Measurements from ENCODE around the gene TMEM52B. TPM values are rescaled to one million over a fixed set of nuclear protein-coding genes. Genes with fewer than 3 reads are reported as not detected.

TMEM52B gene
- total and polyA plus RNA-seq, 2 of the 13 experiments (the other 11 are each of a cell fraction or from before 2014, with no cell fraction given), result not detected

- no peak for TF ChIP-seq ZNF704 (CRISPR knock-in tag; IDR thresholded peaks at IDR 0.05; ENCODE audit: borderline replicate concordance)
- TF ChIP-seq ETV5 (CRISPR knock-in tag; IDR thresholded peaks at IDR 0.05; ENCODE audit: borderline replicate concordance), result peak; percentile 14; the same call in 1 of the 2 replicates
- TF ChIP-seq NCOR1 (IDR thresholded peaks at IDR 0.05; ENCODE audit: borderline replicate concordance, low read length), result no peak
- TF ChIP-seq JUNB (CRISPR knock-in tag; IDR thresholded peaks at IDR 0.05; ENCODE audit: borderline replicate concordance), result no peak
- peak; percentile 44; the same call in 1 of the 2 replicates for TF ChIP-seq ZNF724P (CRISPR knock-in tag; IDR thresholded peaks at IDR 0.05; ENCODE audit: borderline replicate concordance)
- TF ChIP-seq HOXA5 (CRISPR knock-in tag; IDR thresholded peaks at IDR 0.05), result 0 out of 2 replicates have a peak, but pooled peaks have one; percentile 25
- TF ChIP-seq TEF (CRISPR knock-in tag; IDR thresholded peaks at IDR 0.05), result no peak
- no peak; the same call in 1 of the 2 replicates for TF ChIP-seq ZBTB7B (CRISPR knock-in tag; IDR thresholded peaks at IDR 0.05)
- no peak for TF ChIP-seq EZH2 (conservative IDR thresholded peaks at IDR 0.05; ENCODE audit: low read depth, low read length)
- peak; percentile 48; the same call in 1 of the 2 replicates for TF ChIP-seq NFYC (CRISPR knock-in tag; IDR thresholded peaks at IDR 0.05)
- TF ChIP-seq MLXIP (CRISPR knock-in tag; IDR thresholded peaks at IDR 0.05; ENCODE audit: borderline replicate concordance), result no peak
- TF ChIP-seq ZSCAN9 (CRISPR knock-in tag; IDR thresholded peaks at IDR 0.05; ENCODE audit: borderline replicate concordance), result peak; percentile 34; the same call in 1 of the 2 replicates
- TF ChIP-seq ZNF768 (CRISPR knock-in tag; IDR thresholded peaks at IDR 0.05), result no peak
- 0 out of 2 replicates have a peak, but pooled peaks have one; percentile 28 for TF ChIP-seq ZNF614 (CRISPR knock-in tag; IDR thresholded peaks at IDR 0.05; ENCODE audit: borderline replicate concordance)
- no peak for TF ChIP-seq ZKSCAN1 (IDR thresholded peaks at IDR 0.05; ENCODE audit: low read length)
- TF ChIP-seq ZNF576 (CRISPR knock-in tag; IDR thresholded peaks at IDR 0.05), result no peak
- TF ChIP-seq SP2 (CRISPR knock-in tag; IDR thresholded peaks at IDR 0.05), result no peak
- TF ChIP-seq REST (IDR thresholded peaks at IDR 0.05; ENCODE audit: borderline replicate concordance in 1 of 2, low read depth in 1 of 2, low read length in 2 of 2), result no peak
- no peak for TF ChIP-seq ZNF3 (CRISPR knock-in tag; IDR thresholded peaks at IDR 0.05)
- TF ChIP-seq NFIB (CRISPR knock-in tag; IDR thresholded peaks at IDR 0.05; ENCODE audit: borderline replicate concordance), result no peak
- TF ChIP-seq SNAPC2 (CRISPR knock-in tag; IDR thresholded peaks at IDR 0.05), result no peak
These were observed 33.3 kb downstream of the TMEM52B start (continued) for GRCh38 chr12:10211940-10212738.

Data from HepG2 (cell line).